KOPT-K1 (cell line): Measurements from ENCODE around the gene SNED1.

Experiments
- H3K27ac ChIP-seq: fragments of 200-600 bp; sonication (generic); 2 replicates; pipeline ENCODE4 v1.5.1; 2016; ENCODE audit warnings: antibody characterized with exemption, mild to moderate bottlenecking, low read depth, low read length; ENCODE audit not compliant: poor library complexity, severe bottlenecking
- H3K36me3 ChIP-seq: fragments of 200-600 bp; sonication (generic); 2 replicates; pipeline ENCODE4 v1.5.1; 2017; ENCODE audit warnings: antibody characterized with exemption, mild to moderate bottlenecking, low read length, moderate library complexity; ENCODE audit not compliant: insufficient read depth
- H3K9me3 ChIP-seq: fragments of 200-600 bp; sonication (generic); 2 replicates; pipeline ENCODE4 v1.5.1; 2017; ENCODE audit warnings: antibody characterized with exemption, low read length, mild to moderate bottlenecking; ENCODE audit not compliant: insufficient read depth, poor library complexity, severe bottlenecking

The SNED1 gene

GRCh38 chr2:241011296-241011600 lies 12.8 kb downstream of the SNED1 start:
- H3K27ac ChIP-seq = no peak overlapping the region
- H3K36me3 ChIP-seq = no peaks in the 10 kb centered on the region
- H3K9me3 ChIP-seq = no peaks in the 10 kb centered on the region

GRCh38 chr2:241011751-241012510 lies 13.5 kb downstream of the SNED1 start:
- no peak overlapping the region for H3K27ac ChIP-seq
- H3K9me3 ChIP-seq = no peaks in the 10 kb centered on the region
- H3K36me3 ChIP-seq = no peaks in the 10 kb centered on the region

GRCh38 chr2:241014224-241014623 lies 15.8 kb downstream of the SNED1 start:
- no peaks in the 10 kb centered on the region for H3K9me3 ChIP-seq
- no peaks in the 10 kb centered on the region for H3K36me3 ChIP-seq
- no peak overlapping the region for H3K27ac ChIP-seq

GRCh38 chr2:241014764-241015163 lies 16.3 kb downstream of the SNED1 start:
- Histone ChIP-seq H3K27ac (no peak overlapping the region), H3K9me3 (no peaks in the 10 kb centered on the region), H3K36me3 (no peaks in the 10 kb centered on the region)

GRCh38 chr2:241015439-241015838 lies 17.0 kb downstream of the SNED1 start:
- Histone ChIP-seq H3K9me3 (no peaks in the 10 kb centered on the region), H3K36me3 (no peaks in the 10 kb centered on the region), H3K27ac (no peak overlapping the region)

- Histone ChIP-seq H3K9me3 (peaks cover 3% of the 10 kb centered on the region), H3K36me3 (no peaks in the 10 kb centered on the region), H3K27ac (no peak overlapping the region)
Observed at GRCh38 chr2:241017228-241017940, 19.0 kb downstream of the SNED1 start.

GRCh38 chr2:241018051-241018891 lies 19.9 kb downstream of the SNED1 start:
- Histone ChIP-seq H3K9me3 (peaks cover 5% of the 10 kb centered on the region), H3K27ac (no peak overlapping the region), H3K36me3 (no peaks in the 10 kb centered on the region)

- Histone ChIP-seq H3K36me3 (no peaks in the 10 kb centered on the region), H3K27ac (no peak overlapping the region), H3K9me3 (peaks cover 5% of the 10 kb centered on the region)
Observed at GRCh38 chr2:241019441-241020139, 21.2 kb downstream of the SNED1 start.

- Histone ChIP-seq H3K9me3 (peaks cover 10% of the 10 kb centered on the region), H3K27ac (no peak overlapping the region), H3K36me3 (no peaks in the 10 kb centered on the region)
Observed at GRCh38 chr2:241020201-241020600, 21.8 kb downstream of the SNED1 start.

GRCh38 chr2:241020629-241021190 lies 22.3 kb downstream of the SNED1 start:
- Histone ChIP-seq H3K9me3 (peaks cover 14% of the 10 kb centered on the region), H3K36me3 (no peaks in the 10 kb centered on the region), H3K27ac (no peak overlapping the region)

- H3K36me3 ChIP-seq = no peaks in the 10 kb centered on the region
- H3K9me3 ChIP-seq = peaks cover 27% of the 10 kb centered on the region
- no peak overlapping the region for H3K27ac ChIP-seq
Observed at GRCh38 chr2:241025639-241026038, 27.2 kb downstream of the SNED1 start.

GRCh38 chr2:241029599-241030332 lies 31.3 kb downstream of the SNED1 start:
- H3K27ac ChIP-seq = no peak overlapping the region
- H3K36me3 ChIP-seq = no peaks in the 10 kb centered on the region
- H3K9me3 ChIP-seq = peaks cover 21% of the 10 kb centered on the region

GRCh38 chr2:241030333-241030680 lies 31.9 kb downstream of the SNED1 start:
- no peaks in the 10 kb centered on the region for H3K36me3 ChIP-seq
- no peak overlapping the region for H3K27ac ChIP-seq
- peaks cover 17% of the 10 kb centered on the region for H3K9me3 ChIP-seq

- Histone ChIP-seq H3K36me3 (no peaks in the 10 kb centered on the region), H3K27ac (no peak overlapping the region), H3K9me3 (peaks cover 11% of the 10 kb centered on the region)
Observed at GRCh38 chr2:241030883-241031282, 32.5 kb downstream of the SNED1 start.
